ENCODE results near the gene CCT6A.

GRCh38 chr7:56091591-56091990, 40.0 kb downstream of the CCT6A start:
- TF ChIP-seq, protein P1, sequence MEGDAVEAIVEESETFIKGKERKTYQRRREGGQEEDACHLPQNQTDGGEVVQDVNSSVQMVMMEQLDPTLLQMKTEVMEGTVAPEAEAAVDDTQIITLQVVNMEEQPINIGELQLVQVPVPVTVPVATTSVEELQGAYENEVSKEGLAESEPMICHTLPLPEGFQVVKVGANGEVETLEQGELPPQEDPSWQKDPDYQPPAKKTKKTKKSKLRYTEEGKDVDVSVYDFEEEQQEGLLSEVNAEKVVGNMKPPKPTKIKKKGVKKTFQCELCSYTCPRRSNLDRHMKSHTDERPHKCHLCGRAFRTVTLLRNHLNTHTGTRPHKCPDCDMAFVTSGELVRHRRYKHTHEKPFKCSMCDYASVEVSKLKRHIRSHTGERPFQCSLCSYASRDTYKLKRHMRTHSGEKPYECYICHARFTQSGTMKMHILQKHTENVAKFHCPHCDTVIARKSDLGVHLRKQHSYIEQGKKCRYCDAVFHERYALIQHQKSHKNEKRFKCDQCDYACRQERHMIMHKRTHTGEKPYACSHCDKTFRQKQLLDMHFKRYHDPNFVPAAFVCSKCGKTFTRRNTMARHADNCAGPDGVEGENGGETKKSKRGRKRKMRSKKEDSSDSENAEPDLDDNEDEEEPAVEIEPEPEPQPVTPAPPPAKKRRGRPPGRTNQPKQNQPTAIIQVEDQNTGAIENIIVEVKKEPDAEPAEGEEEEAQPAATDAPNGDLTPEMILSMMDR (IDR thresholded peaks at IDR 0.05; ENCODE audit: insufficient read depth, low read length, poor library complexity, severe bottlenecking) = no peak
- no peak for TF ChIP-seq EZH2phosphoT487 (conservative IDR thresholded peaks at IDR 0.05; ENCODE audit: low read length)

All from SU-DHL-6 (cell line).